Neuron (in vitro differentiated cells): ENCODE data around the gene RNF212.
"Not testable (repeated sequence)": the region's sequence is repeated elsewhere in the genome, so short reads cannot be mapped to it uniquely, and the experiment has no call there.

Source experiments
- H2AFZ ChIP-seq: one replicate; pipeline ENCODE4 v1.6.1; 2013; ENCODE audit warnings: low read depth, mild to moderate bottlenecking, inconsistent platforms, low read length, moderate library complexity
- H3K27me3 ChIP-seq: one replicate; pipeline ENCODE4 v1.6.1; 2013; ENCODE audit warnings: low read length; ENCODE audit not compliant: insufficient read depth
- H3K36me3 ChIP-seq: one replicate; pipeline ENCODE4 v1.6.1; 2013; ENCODE audit warnings: low read length; ENCODE audit not compliant: insufficient read depth
- H3K4me1 ChIP-seq: one replicate; pipeline ENCODE4 v1.6.1; 2013; ENCODE audit warnings: low read length; ENCODE audit not compliant: insufficient read depth
- H3K4me3 ChIP-seq: 2 replicates; pipeline ENCODE4 v1.5.1; 2013; ENCODE audit warnings: mild to moderate bottlenecking, low read length, moderate library complexity
- H3K9me3 ChIP-seq: one replicate; pipeline ENCODE4 v1.6.1; 2013; ENCODE audit warnings: low read length

RNF212 gene

GRCh38 chr4:1137063-1137776, 23.9 kb upstream of the RNF212 start:
- no peak overlapping the region for H3K4me3 ChIP-seq
- no peaks in the 10 kb centered on the region for H3K9me3 ChIP-seq
- H3K27me3 ChIP-seq, result peaks cover 10% of the 10 kb centered on the region
- no peak overlapping the region for H2AFZ ChIP-seq
- no peaks in the 10 kb centered on the region for H3K36me3 ChIP-seq
- H3K4me1 ChIP-seq, result no peaks in the 10 kb centered on the region

GRCh38 chr4:1136048-1136447, 22.7 kb upstream of the RNF212 start:
- H2AFZ ChIP-seq, result no peak overlapping the region
- no peaks in the 10 kb centered on the region for H3K9me3 ChIP-seq
- H3K36me3 ChIP-seq, result no peaks in the 10 kb centered on the region
- peaks cover 10% of the 10 kb centered on the region for H3K27me3 ChIP-seq
- H3K4me3 ChIP-seq, result no peak overlapping the region
- no peaks in the 10 kb centered on the region for H3K4me1 ChIP-seq

GRCh38 chr4:1133033-1133432, 19.7 kb upstream of the RNF212 start:
- H2AFZ ChIP-seq, result no peak overlapping the region
- no peaks in the 10 kb centered on the region for H3K4me1 ChIP-seq
- no peaks in the 10 kb centered on the region for H3K36me3 ChIP-seq
- H3K27me3 ChIP-seq, result peaks cover 10% of the 10 kb centered on the region
- H3K9me3 ChIP-seq, result no peaks in the 10 kb centered on the region
- no peak overlapping the region for H3K4me3 ChIP-seq

DNA sequence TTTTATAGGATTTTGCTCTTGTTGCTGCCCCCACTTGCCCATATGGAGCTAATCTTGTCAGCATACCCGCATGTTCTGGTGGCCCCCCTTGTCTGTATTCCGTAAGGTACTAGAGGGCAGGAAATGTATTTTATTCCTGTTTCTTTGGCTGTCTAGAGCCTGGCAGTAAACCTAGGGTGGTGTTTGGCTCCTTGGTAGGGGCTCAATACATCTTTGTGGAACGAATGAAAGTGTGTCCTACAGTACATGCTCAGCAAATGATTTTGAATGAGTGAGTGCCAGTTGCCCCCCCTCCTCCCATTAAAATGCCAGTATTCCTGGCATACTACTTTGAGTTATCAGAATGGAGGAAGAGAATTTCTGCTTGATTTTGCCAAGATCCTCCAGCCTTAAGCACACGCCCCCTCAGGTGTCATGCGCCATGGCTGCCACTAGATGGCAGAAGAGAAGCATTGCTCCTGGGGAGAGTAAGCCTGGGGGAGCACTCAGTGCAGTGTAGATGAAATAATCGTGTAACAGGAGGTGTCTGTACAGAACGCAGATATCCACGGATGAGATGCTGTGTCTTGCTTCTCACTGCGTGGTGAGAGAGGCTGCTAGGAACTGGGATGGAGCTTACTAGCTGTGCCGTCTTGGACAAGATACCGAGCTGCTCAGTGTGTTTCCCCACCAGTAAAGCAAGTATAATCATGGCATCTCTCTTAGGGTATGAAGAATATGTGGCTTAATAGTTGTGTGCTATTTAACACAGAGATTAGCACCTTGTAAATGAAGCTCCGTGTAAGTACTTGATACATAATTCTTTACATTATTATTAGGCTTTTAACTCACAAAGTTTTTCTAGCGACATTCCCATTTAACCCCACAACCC, 17.2 kb upstream of the RNF212 start:
- H3K4me1 ChIP-seq, result no peaks in the 10 kb centered on the region
- no peak overlapping the region for H3K4me3 ChIP-seq
- H3K27me3 ChIP-seq, result peaks cover 7% of the 10 kb centered on the region
- H2AFZ ChIP-seq, result no peak overlapping the region
- H3K36me3 ChIP-seq, result no peaks in the 10 kb centered on the region
- no peaks in the 10 kb centered on the region for H3K9me3 ChIP-seq

GRCh38 chr4:1126506-1126905, 13.1 kb upstream of the RNF212 start:
- Histone ChIP-seq H3K27me3 (no peaks in the 10 kb centered on the region), H3K9me3 (no peaks in the 10 kb centered on the region), H3K36me3 (no peaks in the 10 kb centered on the region), H3K4me1 (no peaks in the 10 kb centered on the region), H2AFZ (no peak overlapping the region), H3K4me3 (no peak overlapping the region)

DNA sequence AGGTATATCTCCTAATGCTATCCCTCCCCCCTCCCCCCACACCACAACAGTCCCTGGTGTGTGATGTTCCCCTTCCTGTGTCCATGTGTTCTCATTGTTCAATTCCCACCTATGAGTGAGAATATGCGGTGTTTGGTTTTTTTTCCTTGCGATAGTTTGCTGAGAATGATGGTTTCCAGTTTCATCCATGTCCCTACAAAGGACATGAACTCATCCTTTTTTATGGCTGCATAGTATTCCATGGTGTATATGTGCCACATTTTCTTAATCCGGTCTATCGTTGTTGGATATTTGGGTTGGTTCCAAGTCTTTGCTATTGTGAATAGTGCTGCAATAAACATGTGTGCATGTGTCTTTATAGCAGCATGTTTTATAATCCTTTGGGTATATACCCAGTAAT, 12.1 kb upstream of the RNF212 start:
- not testable (repeated sequence) for H2AFZ ChIP-seq, H3K9me3 ChIP-seq, H3K4me3 ChIP-seq, H3K27me3 ChIP-seq, H3K4me1 ChIP-seq, H3K36me3 ChIP-seq

- Histone ChIP-seq H3K4me3 (no peak overlapping the region), H3K27me3 (no peaks in the 10 kb centered on the region), H3K9me3 (no peaks in the 10 kb centered on the region), H3K36me3 (no peaks in the 10 kb centered on the region), H2AFZ (no peak overlapping the region), H3K4me1 (no peaks in the 10 kb centered on the region)
Measured at GRCh38 chr4:1124818-1125217, 11.5 kb upstream of the RNF212 start.

- Histone ChIP-seq H3K9me3 (no peaks in the 10 kb centered on the region), H3K36me3 (no peaks in the 10 kb centered on the region), H3K27me3 (no peaks in the 10 kb centered on the region), H3K4me1 (no peaks in the 10 kb centered on the region), H2AFZ (no peak overlapping the region), H3K4me3 (no peak overlapping the region)
Measured at GRCh38 chr4:1122505-1122904, 9.1 kb upstream of the RNF212 start.

- no peak overlapping the region for H3K4me3 ChIP-seq
- H3K9me3 ChIP-seq, result no peaks in the 10 kb centered on the region
- no peak overlapping the region for H2AFZ ChIP-seq
- peaks cover 7% of the 10 kb centered on the region for H3K27me3 ChIP-seq
- H3K4me1 ChIP-seq, result no peaks in the 10 kb centered on the region
- H3K36me3 ChIP-seq, result no peaks in the 10 kb centered on the region
Measured at GRCh38 chr4:1116838-1117237, 3.5 kb upstream of the RNF212 start.

DNA sequence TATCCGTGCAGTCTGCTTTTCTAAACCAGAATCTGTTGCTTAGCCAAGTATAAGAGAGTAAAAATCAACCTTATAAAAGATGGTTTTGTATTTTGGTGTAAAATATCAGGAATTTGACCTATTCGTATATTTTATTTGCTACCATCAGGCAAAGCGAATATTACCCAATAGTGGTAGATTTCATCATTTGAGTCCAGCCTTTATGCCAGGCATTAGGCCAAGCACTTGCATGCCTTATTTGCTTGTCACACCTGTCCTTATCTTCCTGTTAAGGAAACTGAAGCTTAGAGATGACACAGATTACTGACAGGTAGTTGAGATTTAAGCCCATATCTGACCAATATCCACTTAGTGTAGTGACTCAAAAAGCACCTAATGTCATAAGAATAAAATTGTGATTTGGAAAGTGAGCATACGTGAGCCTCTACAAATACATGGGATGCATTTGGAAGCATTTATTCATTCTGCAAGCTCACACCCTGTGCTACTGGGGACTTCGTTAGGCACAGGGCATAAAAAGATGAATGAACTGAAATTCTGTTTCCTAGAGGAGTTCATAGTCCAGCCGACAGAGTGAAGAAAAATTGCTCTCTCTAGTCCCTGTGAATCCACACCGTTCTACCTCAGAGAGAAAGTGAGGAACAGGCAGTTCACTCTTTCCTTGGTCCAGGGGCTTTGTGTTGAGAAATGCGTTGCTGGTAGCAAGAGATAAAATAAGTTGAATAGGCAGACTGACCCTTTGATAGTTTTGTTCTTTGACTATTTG, 2.3 kb upstream of the RNF212 start:
- H3K4me3 ChIP-seq, result no peak overlapping the region
- no peaks in the 10 kb centered on the region for H3K4me1 ChIP-seq
- no peak overlapping the region for H2AFZ ChIP-seq
- H3K27me3 ChIP-seq, result peaks cover 7% of the 10 kb centered on the region
- H3K36me3 ChIP-seq, result no peaks in the 10 kb centered on the region
- H3K9me3 ChIP-seq, result no peaks in the 10 kb centered on the region

- H3K27me3 ChIP-seq, result peaks cover 10% of the 10 kb centered on the region
Measured at GRCh38 chr4:1112821-1113182, 562 bp downstream of the RNF212 start.

DNA sequence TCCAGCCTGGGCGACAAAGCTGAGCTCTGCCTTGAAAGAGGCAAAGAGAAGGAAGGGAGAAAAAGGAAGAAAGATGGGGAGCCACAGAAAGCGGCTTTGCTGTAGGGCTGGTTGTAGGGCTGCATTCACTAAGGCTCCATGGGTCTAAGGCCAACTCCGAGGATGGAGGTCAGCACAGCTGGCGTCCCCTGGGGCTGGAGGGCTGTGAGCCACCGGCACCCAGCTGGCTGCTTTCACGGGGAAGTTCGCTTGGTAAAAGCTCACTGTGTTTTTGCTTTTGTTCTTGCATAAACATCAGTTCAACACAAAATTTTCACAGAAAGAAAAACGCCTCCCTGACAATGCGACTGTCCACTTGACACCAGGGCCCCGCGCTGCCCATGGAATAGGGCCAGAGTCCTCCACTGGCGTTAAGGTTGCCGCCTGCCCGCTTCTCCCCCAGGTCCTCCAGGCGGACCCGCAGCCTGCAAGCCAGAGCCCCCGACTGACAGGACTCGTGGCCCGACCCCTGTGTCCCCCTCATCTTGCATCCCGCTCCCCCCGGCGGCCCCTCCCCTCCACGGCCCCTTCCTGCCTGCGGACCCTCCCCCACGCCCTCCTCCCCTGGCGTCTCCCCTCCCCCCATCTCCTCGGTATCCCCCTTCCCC, 1.1 kb downstream of the RNF212 start:
- no peaks in the 10 kb centered on the region for H3K4me1 ChIP-seq
- peaks cover 10% of the 10 kb centered on the region for H3K27me3 ChIP-seq
- H3K9me3 ChIP-seq, result no peaks in the 10 kb centered on the region
- H2AFZ ChIP-seq, result no peak overlapping the region
- no peaks in the 10 kb centered on the region for H3K36me3 ChIP-seq
- H3K4me3 ChIP-seq, result no peak overlapping the region

More at GRCh38 chr4:1112821-1113182, 562 bp downstream of the RNF212 start:
- no peaks in the 10 kb centered on the region for H3K4me1 ChIP-seq
- no peak overlapping the region for H3K4me3 ChIP-seq
- no peaks in the 10 kb centered on the region for H3K36me3 ChIP-seq
- H3K9me3 ChIP-seq, result no peaks in the 10 kb centered on the region
- H2AFZ ChIP-seq, result no peak overlapping the region
